ENCODE data around the gene RPS8. TPM values are rescaled to one million over a fixed set of nuclear protein-coding genes. Genes with fewer than 3 reads are reported as not detected.
A peak's percentile ranks its signal among the peaks of the same experiment; 100 is the strongest.

The RPS8 gene
- total and polyA plus RNA-seq, 7 experiments from 2014 or later, result 954 to 3,409 (median 2,318) TPM

DNA sequence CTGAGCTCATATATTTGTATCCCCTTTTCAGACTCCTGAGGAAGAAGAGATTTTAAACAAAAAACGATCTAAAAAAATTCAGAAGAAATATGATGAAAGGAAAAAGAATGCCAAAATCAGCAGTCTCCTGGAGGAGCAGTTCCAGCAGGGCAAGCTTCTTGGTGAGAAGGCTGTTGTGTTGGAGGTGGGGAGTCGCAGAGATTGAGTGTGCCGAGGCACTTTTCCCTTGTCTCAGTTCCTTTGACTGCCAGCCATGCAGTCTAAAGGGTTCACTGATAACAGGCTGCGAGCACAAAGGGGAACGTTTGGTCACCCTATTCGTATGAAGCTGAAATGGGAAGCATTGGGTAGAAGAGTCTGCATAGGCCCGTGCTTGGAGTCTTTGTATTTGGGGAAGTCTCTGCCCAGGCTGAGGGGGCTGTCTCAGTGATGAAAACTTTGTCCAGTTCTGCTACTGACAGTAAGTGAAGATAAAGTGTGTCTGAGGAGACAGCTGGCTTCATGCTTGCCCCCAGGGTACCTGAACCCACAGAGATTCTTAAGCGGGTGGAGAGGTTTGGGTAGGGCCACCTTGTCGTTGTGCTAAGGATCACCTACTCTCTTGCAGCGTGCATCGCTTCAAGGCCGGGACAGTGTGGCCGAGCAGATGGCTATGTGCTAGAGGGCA lies 2.8 kb downstream of the RPS8 start:
- H3K27ac ChIP-seq (ENCODE audit: low read depth, low read length), result no peak overlapping the region
- peaks cover 8 to 51% (median 24%) of the 10 kb centered on the region in 5 donors for H3K36me3 Mint-ChIP-seq
- CTCF ChIA-PET, result interaction anchor here (1.1 kb wide), 1 partner anchor 714 kb away, joined by 4 read pairs; no protein-coding TSS in a partner anchor

GRCh38 chr1:44778705-44779576 lies 3.6 kb downstream of the RPS8 start:
- Histone ChIP-seq H3K27me3 (ENCODE audit: control insufficient read depth in 2 of 2, insufficient read depth in 2 of 2, low read length in 2 of 2) (no peaks in the 10 kb centered on the region), H3K36me3 (ENCODE audit: control insufficient read depth in 2 of 3, insufficient read depth in 3 of 3, low read length in 3 of 3) (peaks cover 0 to 47% (median 7%) of the 10 kb centered on the region in 3 experiments), H3K4me1 (ENCODE audit: control insufficient read depth in 2 of 2, insufficient read depth in 2 of 2, low read length in 2 of 2) (peaks cover 10 to 27% of the 10 kb centered on the region in 2 donors), H3K9me3 (ENCODE audit: control insufficient read depth in 2 of 3, low read length in 3 of 3) (no peaks in the 10 kb centered on the region), H3K27ac (ENCODE audit: low read depth, low read length) (no peak overlapping the region), H3K4me3 (ENCODE audit: low read length) (no peak overlapping the region)
- Mint-ChIP-seq H3K27me3 (no peaks in the 10 kb centered on the region), H3K36me3 (peaks cover 8 to 53% (median 24%) of the 10 kb centered on the region in 5 donors), H3K4me3 (peak overlapping the region in 2 of 10 donors; percentile 5 to 28), H3K9me3 (no peaks in the 10 kb centered on the region), H3K27ac (peak overlapping the region in 4 of 9 donors; percentile 3 to 74 (median 62)), H3K4me1 (peaks cover 26 to 54% (median 44%) of the 10 kb centered on the region in 7 donors)
- intact Hi-C loops (cut with micrococcal nuclease), result loop anchor here in 1 of 2 donors (10.0 kb wide), 1 partner anchor 906 kb away; the partner anchor contains the start of genes GPBP1L1 and TMEM69
- POLR2A ChIA-PET, result interaction anchor here (0.6 to 5.5 kb wide), 6 partner anchors 18 to 261 kb away, joined by 3 to 63 read pairs (median 3); partner anchors contain the start of gene RNU5D-1
- ATAC-seq, result no peak
- CTCF ChIA-PET, result no interaction called here
- no peak for DNase-seq

More for the DNA sequence above, 2.8 kb downstream of the RPS8 start:
- H3K27ac Mint-ChIP-seq, result peak overlapping the region in 8 of 9 donors; percentile 3 to 95 (median 72)
- H3K27me3 ChIP-seq (ENCODE audit: control insufficient read depth in 2 of 2, insufficient read depth in 2 of 2, low read length in 2 of 2), result no peaks in the 10 kb centered on the region
- ATAC-seq, result no peak
- DNase-seq, result no peak
- no peaks in the 10 kb centered on the region for H3K27me3 Mint-ChIP-seq
- H3K4me1 ChIP-seq (ENCODE audit: control insufficient read depth in 2 of 2, insufficient read depth in 2 of 2, low read length in 2 of 2), result peaks cover 6 to 19% of the 10 kb centered on the region in 2 donors
- intact Hi-C loops (cut with micrococcal nuclease), result loop anchor here in 1 of 2 donors (10.0 kb wide), 1 partner anchor 907 kb away; the partner anchor contains the start of genes GPBP1L1 and TMEM69
- H3K4me3 ChIP-seq (ENCODE audit: low read length), result no peak overlapping the region
- POLR2A ChIA-PET, result interaction anchor here (0.8 to 5.5 kb wide), 6 partner anchors 9 to 57 kb away, joined by 3 to 93 read pairs (median 22); partner anchors contain the start of genes BEST4, BTBD19, DYNLT4 and RNU5D-1
- peak overlapping the region in 6 of 10 donors; percentile 16 to 90 (median 88) for H3K4me3 Mint-ChIP-seq
- no peaks in the 10 kb centered on the region for H3K9me3 Mint-ChIP-seq
- no peaks in the 10 kb centered on the region for H3K9me3 ChIP-seq (ENCODE audit: control insufficient read depth in 2 of 3, low read length in 3 of 3)
- H3K4me1 Mint-ChIP-seq, result peaks cover 20 to 49% (median 37%) of the 10 kb centered on the region in 7 donors
- peaks cover 0 to 47% (median 7%) of the 10 kb centered on the region in 3 experiments for H3K36me3 ChIP-seq (ENCODE audit: control insufficient read depth in 2 of 3, insufficient read depth in 3 of 3, low read length in 3 of 3)

- ATAC-seq (no peak), DNase-seq (no peak)
- Histone ChIP-seq H3K4me3 (ENCODE audit: low read length) (no peak overlapping the region), H3K27me3 (ENCODE audit: control insufficient read depth in 2 of 2, insufficient read depth in 2 of 2, low read length in 2 of 2) (no peaks in the 10 kb centered on the region), H3K9me3 (ENCODE audit: control insufficient read depth in 2 of 3, low read length in 3 of 3) (no peaks in the 10 kb centered on the region), H3K36me3 (ENCODE audit: control insufficient read depth in 2 of 3, insufficient read depth in 3 of 3, low read length in 3 of 3) (peaks cover 0 to 47% (median 7%) of the 10 kb centered on the region in 3 experiments), H3K4me1 (ENCODE audit: control insufficient read depth in 2 of 2, insufficient read depth in 2 of 2, low read length in 2 of 2) (peaks cover 22 to 36% of the 10 kb centered on the region in 2 donors), H3K27ac (ENCODE audit: low read depth, low read length) (no peak overlapping the region)
- POLR2A ChIA-PET, result interaction anchor here (0.9 to 1.4 kb wide), 3 partner anchors 10 to 30 kb away, joined by 3 to 4 read pairs (median 4); no protein-coding TSS in a partner anchor
- peaks cover 29 to 59% (median 47%) of the 10 kb centered on the region in 7 donors for H3K4me1 Mint-ChIP-seq
- H3K36me3 Mint-ChIP-seq, result peaks cover 8 to 53% (median 24%) of the 10 kb centered on the region in 5 donors
- peaks cover 0 to 2% (median 0%) of the 10 kb centered on the region in 11 donors for H3K9me3 Mint-ChIP-seq
- intact Hi-C loops (cut with micrococcal nuclease), result no loop called here
- no peak overlapping the region for H3K4me3 Mint-ChIP-seq
- CTCF ChIA-PET, result interaction anchor here (1.2 kb wide), 1 partner anchor 63 kb away, joined by 3 read pairs; no protein-coding TSS in a partner anchor
- no peaks in the 10 kb centered on the region for H3K27me3 Mint-ChIP-seq
- H3K27ac Mint-ChIP-seq, result no peak overlapping the region
These were observed 5.3 kb downstream of the RPS8 start for GRCh38 chr1:44780583-44781121.

GRCh38 chr1:44783697-44784093 lies 8.4 kb downstream of the RPS8 start:
- intact Hi-C loops (cut with micrococcal nuclease), result loop anchor here in 1 of 2 donors (1.0 to 2.0 kb wide), 2 partner anchors 8 to 45 kb away; partner anchors contain the start of genes KIF2C and RPS8
- Mint-ChIP-seq H3K9me3 (peaks cover 0 to 2% (median 0%) of the 10 kb centered on the region in 11 donors), H3K27me3 (no peaks in the 10 kb centered on the region), H3K4me1 (peaks cover 13 to 44% (median 31%) of the 10 kb centered on the region in 7 donors), H3K36me3 (peaks cover 0 to 26% (median 13%) of the 10 kb centered on the region in 5 donors), H3K4me3 (peak overlapping the region; percentile 62 to 82 (median 73)), H3K27ac (peak overlapping the region in 8 of 9 donors; percentile 19 to 77 (median 58))
- Histone ChIP-seq H3K27me3 (ENCODE audit: control insufficient read depth in 2 of 2, insufficient read depth in 2 of 2, low read length in 2 of 2) (no peaks in the 10 kb centered on the region), H3K36me3 (ENCODE audit: control insufficient read depth in 2 of 3, insufficient read depth in 3 of 3, low read length in 3 of 3) (peaks cover 0 to 25% (median 0%) of the 10 kb centered on the region in 3 experiments), H3K27ac (ENCODE audit: low read depth, low read length) (peak overlapping the region; percentile 63), H3K4me3 (ENCODE audit: low read length) (peak overlapping the region; percentile 9), H3K4me1 (ENCODE audit: control insufficient read depth in 2 of 2, insufficient read depth in 2 of 2, low read length in 2 of 2) (peaks cover 20 to 25% of the 10 kb centered on the region in 2 donors), H3K9me3 (ENCODE audit: control insufficient read depth in 2 of 3, low read length in 3 of 3) (no peaks in the 10 kb centered on the region)
- ChIA-PET CTCF (interaction anchor here (1.0 to 3.0 kb wide), 6 partner anchors 9 to 56 kb away, joined by 3 to 16 read pairs (median 6); partner anchors contain the start of genes PLK3, RNU5D-1 and RPS8), POLR2A (interaction anchor here (0.6 to 7.9 kb wide), 11 partner anchors 8 to 800 kb away, joined by 3 to 93 read pairs (median 5); partner anchors contain the start of genes BTBD19, DYNLT4, PLK3 and RNU5D-1)
- ATAC-seq, result no peak
- DNase-seq, result no peak

DNA sequence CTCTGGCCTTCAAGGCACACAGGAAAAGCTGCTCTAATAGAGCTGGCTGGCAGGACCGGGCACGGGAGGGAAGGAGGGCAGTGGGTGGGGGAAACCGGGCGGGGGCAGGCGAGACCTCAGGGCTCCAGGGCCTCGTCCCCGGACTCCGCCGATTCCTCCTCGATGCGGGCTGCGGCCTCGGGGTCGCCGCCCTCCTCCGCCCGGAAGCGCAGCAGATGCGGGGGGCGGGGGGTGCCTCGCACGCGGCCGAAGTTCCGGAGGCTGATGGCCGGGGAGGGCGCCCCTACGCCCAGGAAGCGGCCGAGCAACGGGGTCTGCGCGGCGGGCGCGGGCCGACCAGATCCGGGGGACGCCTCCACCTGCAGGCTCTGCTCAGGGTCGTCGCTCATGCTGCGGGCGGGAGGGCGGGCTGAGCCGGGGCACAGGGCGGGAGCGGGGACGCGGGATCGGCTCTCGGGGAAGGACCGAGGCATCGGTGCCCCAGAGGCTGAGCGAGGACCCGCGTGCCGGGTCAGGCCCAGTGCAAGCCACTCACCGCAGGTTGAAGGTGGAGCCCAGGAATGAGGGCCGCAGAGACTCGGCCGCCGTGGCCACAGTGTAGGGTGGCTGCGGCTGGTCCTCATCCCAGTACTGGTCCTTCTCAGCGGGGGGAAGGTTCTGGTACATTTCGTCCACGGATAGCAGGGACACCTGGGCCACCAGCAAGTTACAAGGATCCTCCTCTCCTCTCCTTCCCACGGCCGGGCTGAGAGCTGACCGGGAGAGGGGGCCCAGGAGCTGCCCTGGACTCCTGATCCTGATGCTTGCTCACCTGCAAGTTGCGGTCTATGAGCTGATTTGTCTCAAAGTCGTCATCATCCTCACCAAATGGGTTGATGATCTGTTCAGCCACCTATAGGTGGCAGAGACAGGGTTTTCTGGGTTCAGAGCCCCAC lies 9.0 kb downstream of the RPS8 start:
- ATAC-seq (peak; percentile 33), DNase-seq (peak in 2 of 9 donors; percentile 30 to 32)
- ChIA-PET POLR2A (interaction anchor here (0.5 to 7.9 kb wide), 14 partner anchors 9 to 799 kb away, joined by 3 to 93 read pairs (median 6); partner anchors contain the start of genes BTBD19, DYNLT4, HECTD3 and PLK3), CTCF (interaction anchor here (0.6 to 3.0 kb wide), 10 partner anchors 9 to 798 kb away, joined by 3 to 16 read pairs (median 5); partner anchors contain the start of genes EIF2B3, RNU5D-1 and RPS8)
- peak overlapping the region; percentile 63 for H3K27ac ChIP-seq (ENCODE audit: low read depth, low read length)
- Mint-ChIP-seq H3K4me1 (peaks cover 13 to 38% (median 29%) of the 10 kb centered on the region in 7 donors), H3K36me3 (peaks cover 0 to 21% (median 13%) of the 10 kb centered on the region in 5 donors), H3K27ac (peak overlapping the region; percentile 44 to 83 (median 71)), H3K27me3 (no peaks in the 10 kb centered on the region), H3K9me3 (peaks cover 0 to 2% (median 0%) of the 10 kb centered on the region in 11 donors), H3K4me3 (peak overlapping the region; percentile 74 to 82 (median 76))
- no peaks in the 10 kb centered on the region for H3K27me3 ChIP-seq (ENCODE audit: control insufficient read depth in 2 of 2, insufficient read depth in 2 of 2, low read length in 2 of 2)
- H3K9me3 ChIP-seq (ENCODE audit: control insufficient read depth in 2 of 3, low read length in 3 of 3), result no peaks in the 10 kb centered on the region
- H3K36me3 ChIP-seq (ENCODE audit: control insufficient read depth in 2 of 3, insufficient read depth in 3 of 3, low read length in 3 of 3), result peaks cover 0 to 18% (median 0%) of the 10 kb centered on the region in 3 experiments
- peaks cover 20 to 25% of the 10 kb centered on the region in 2 donors for H3K4me1 ChIP-seq (ENCODE audit: control insufficient read depth in 2 of 2, insufficient read depth in 2 of 2, low read length in 2 of 2)
- intact Hi-C loops (cut with micrococcal nuclease), result loop anchor here (1.0 to 5.0 kb wide), 3 partner anchors 9 to 46 kb away; partner anchors contain the start of genes KIF2C (in 1 of the 2) and RPS8 (in 1 of the 2)
- H3K4me3 ChIP-seq (ENCODE audit: low read length), result peak overlapping the region; percentile 34

Data from naive thymus-derived CD4-positive, alpha-beta T cell (primary cell).